ENCODE measurements around the gene TMEM175. TPM values are rescaled to one million over a fixed set of nuclear protein-coding genes. Genes with fewer than 3 reads are reported as not detected.

Gene TMEM175
- total RNA-seq, 1 experiment from 2014 or later = 15.0 TPM

GRCh38 chr4:895596-895995 is 36.7 kb upstream of the TMEM175 start:
- no peak for DNase-seq
- Histone ChIP-seq H3K9me3 (no peaks in the 10 kb centered on the region), H3K27me3 (no peaks in the 10 kb centered on the region), H3K4me3 (no peak overlapping the region), H3K36me3 (no peaks in the 10 kb centered on the region)

GRCh38 chr4:896216-896615 is 36.0 kb upstream of the TMEM175 start:
- DNase-seq = no peak
- Histone ChIP-seq H3K36me3 (no peaks in the 10 kb centered on the region), H3K9me3 (no peaks in the 10 kb centered on the region), H3K27me3 (no peaks in the 10 kb centered on the region), H3K4me3 (no peak overlapping the region)

- Histone ChIP-seq H3K9me3 (no peaks in the 10 kb centered on the region), H3K36me3 (no peaks in the 10 kb centered on the region), H3K27me3 (no peaks in the 10 kb centered on the region), H3K4me3 (no peak overlapping the region)
- no peak for DNase-seq
Measured at GRCh38 chr4:896630-897029, 35.6 kb upstream of the TMEM175 start.

- Histone ChIP-seq H3K9me3 (no peaks in the 10 kb centered on the region), H3K36me3 (no peaks in the 10 kb centered on the region), H3K4me3 (no peak overlapping the region), H3K27me3 (no peaks in the 10 kb centered on the region)
- no peak for DNase-seq
Measured at GRCh38 chr4:898123-898522, 34.1 kb upstream of the TMEM175 start.

GRCh38 chr4:898869-899555 is 33.2 kb upstream of the TMEM175 start:
- Histone ChIP-seq H3K4me3 (no peak overlapping the region), H3K27me3 (no peaks in the 10 kb centered on the region), H3K9me3 (no peaks in the 10 kb centered on the region), H3K36me3 (no peaks in the 10 kb centered on the region)
- DNase-seq = no peak

DNA sequence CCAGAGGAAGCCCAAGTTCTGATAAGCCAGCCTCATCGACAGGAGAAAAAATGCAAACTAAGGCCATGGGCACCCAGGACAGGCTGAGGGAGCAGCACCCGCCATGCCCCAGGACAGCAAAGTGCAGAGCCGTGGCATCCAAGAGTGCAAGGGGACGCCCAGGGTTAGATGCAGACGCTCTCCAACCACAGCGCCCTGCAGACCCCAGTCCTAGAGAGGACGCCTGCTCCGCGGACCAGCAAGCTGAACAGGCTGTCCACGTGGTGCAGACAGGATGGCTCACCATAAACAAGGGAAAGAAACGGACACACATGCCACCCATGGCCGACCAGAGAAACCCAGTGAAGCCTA is 32.7 kb upstream of the TMEM175 start:
- Histone ChIP-seq H3K27me3 (no peaks in the 10 kb centered on the region), H3K9me3 (no peaks in the 10 kb centered on the region), H3K4me3 (no peak overlapping the region), H3K36me3 (no peaks in the 10 kb centered on the region)
- DNase-seq = no peak

GRCh38 chr4:900073-900472 is 32.2 kb upstream of the TMEM175 start:
- no peaks in the 10 kb centered on the region for H3K9me3 ChIP-seq
- no peak for DNase-seq
- H3K36me3 ChIP-seq = no peaks in the 10 kb centered on the region
- no peaks in the 10 kb centered on the region for H3K27me3 ChIP-seq
- no peak overlapping the region for H3K4me3 ChIP-seq

- Histone ChIP-seq H3K9me3 (no peaks in the 10 kb centered on the region), H3K27me3 (no peaks in the 10 kb centered on the region), H3K36me3 (no peaks in the 10 kb centered on the region), H3K4me3 (no peak overlapping the region)
- no peak for DNase-seq
Measured at GRCh38 chr4:900721-901120, 31.5 kb upstream of the TMEM175 start.

DNA sequence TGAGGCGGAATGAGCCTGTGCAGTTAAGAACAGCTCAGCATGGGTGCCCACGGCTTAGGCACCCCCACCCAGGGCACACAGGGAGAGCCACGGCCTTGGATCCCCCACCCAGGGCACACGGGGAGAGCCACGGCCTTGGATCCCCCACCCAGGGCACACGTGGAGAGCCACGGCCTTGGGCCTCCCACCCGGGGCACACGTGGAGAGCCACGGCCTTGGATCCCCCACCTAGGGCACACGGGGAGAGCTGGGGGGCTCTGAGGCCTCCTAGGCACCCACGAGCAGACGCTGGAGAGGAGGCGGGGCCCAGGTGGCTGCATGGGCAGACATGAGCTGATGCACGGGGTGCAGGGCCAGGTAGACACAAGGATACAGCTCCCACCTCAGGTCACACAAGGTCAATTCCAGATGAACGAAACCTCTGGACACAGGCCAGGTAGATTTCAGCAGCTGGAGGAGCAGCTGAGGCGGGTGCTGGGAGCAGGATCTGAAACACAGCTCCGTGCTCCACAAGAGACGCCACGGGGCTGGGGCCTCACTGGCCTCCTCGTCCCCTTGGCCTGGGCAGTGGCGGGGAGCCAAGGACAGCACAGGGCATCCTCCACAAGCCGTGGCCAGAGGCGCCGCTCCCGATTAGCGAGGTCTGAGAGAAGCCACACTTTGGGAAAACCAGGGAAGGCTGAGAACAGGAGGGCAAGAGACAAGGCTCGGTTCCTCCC is 30.9 kb upstream of the TMEM175 start:
- DNase-seq = no peak
- no peak overlapping the region for H3K4me3 ChIP-seq
- no peaks in the 10 kb centered on the region for H3K27me3 ChIP-seq
- H3K36me3 ChIP-seq = no peaks in the 10 kb centered on the region
- no peaks in the 10 kb centered on the region for H3K9me3 ChIP-seq

DNA sequence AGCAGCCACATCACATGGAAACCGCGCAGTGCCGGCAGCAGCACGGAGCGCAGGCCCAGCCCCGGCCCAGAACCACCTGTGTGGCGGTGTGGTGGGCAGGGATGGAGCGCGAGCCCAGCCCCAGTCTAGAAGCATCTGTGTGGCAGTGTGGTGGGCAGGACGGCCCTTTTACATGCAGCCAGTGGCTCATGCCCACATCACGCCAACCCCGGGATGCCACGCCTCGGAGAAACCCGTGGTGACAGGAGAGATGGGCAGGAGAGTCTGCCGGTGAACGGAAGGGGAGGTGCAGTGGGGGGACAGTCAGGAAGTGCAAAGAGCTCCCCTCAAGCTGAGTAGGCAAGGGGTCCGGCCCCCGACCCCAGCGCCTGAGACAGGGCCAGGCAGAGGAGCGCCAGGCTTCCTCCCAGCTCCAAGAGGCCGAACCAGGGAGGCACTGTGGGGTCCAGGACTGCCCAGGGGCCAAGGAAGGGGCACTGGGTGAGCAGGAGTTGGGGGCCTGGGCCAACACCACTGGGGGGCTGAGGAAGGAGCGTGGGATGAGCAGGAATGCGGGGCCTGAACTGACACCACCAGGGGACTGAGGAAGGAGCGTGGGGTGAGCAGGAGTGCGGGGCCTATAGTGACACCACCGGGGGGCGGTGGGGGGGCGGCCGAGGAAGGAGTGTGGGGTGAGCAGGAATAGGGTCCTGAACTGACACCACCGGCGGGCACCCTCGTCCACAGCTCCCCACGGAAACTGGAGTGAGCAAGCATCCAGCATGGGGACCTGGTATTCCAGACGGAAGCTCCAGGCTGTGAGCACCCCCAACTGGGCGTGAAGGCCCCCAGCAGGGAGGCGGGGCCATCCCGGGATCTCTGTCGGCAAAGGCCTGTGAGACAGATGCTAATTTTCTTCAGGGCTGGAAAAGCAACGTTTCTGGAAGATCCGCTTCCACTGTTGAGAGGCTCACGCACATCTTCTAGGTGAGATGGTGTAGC is 28.9 kb upstream of the TMEM175 start:
- DNase-seq = no peak
- Histone ChIP-seq H3K27me3 (no peaks in the 10 kb centered on the region), H3K4me3 (no peak overlapping the region), H3K36me3 (no peaks in the 10 kb centered on the region), H3K9me3 (no peaks in the 10 kb centered on the region)

DNA sequence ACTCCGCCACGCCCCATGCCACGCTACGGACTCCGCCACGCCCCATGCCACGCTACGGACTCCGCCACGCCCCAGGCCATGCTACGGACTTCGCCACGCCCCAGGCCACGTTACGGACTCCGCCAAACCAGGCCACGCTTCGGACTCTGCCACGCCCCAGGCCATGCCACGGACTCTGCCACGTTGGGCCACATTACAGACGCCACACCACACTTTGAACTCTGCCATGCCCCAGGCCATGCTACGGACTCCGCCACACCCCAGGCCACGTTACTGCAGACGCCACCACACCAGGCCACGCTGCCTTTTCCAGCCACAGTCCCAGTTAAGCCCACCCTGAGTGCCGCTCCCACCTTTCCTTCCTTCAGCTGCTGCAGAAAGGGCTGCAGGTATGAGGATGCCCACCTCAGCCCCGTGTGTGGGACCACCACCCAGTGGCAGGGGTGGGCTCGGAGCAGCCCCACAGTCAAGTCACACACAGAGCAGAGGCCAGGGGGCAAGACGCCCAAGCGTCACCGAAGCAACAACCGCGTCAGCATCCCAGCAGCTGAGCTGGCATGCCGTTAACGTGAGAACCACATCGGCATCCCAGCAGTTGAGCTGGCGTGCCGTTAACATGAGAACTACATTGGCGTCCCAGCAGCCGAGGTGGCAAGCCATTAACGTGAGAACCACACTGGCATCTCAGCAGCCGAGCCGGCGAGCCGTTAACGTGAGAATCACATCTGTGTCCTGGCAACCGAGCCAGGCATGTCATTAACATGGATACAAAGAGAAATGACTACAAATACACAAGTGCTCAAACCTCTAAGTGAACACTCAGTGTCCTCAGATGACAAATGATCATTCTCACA is 26.5 kb upstream of the TMEM175 start:
- Histone ChIP-seq H3K27me3 (no peaks in the 10 kb centered on the region), H3K9me3 (no peaks in the 10 kb centered on the region), H3K4me3 (no peak overlapping the region), H3K36me3 (no peaks in the 10 kb centered on the region)
- no peak for DNase-seq

DNA sequence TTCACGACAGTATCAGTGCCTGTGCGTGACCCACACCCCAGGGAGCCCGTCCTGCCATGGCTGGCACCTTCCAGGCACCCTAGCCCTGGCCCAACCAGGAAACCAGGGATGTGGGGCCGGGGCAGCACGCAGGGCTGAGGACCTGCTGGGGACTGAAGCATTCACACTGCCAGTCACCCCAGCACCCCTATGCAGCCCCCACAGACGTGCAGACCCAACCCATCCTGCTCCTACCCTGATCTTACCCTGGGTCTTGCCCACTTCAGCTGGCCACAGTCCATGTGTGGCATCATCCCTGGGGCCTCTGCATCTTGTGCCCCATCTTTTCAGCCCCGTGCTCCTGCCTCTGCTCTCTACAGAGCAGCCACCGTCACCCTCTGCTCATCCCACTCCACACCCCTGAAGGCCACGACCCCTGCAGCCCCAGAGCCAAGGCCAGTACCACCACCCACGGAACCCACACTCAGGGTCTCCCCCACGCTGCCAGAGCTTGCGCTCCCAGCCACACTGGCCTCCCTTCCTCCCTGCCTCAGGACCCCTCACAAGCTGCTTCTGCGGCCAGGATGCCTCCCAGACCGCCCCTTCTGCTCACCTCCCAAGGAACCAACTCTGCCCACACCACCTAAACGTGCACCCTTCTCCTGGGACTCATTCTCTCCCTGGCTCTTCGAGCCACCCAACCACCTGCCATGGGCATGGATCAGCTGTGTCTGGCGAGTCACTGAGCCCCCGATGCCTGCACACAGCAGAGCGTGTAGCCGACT is 25.7 kb upstream of the TMEM175 start:
- Histone ChIP-seq H3K36me3 (no peaks in the 10 kb centered on the region), H3K9me3 (no peaks in the 10 kb centered on the region), H3K4me3 (no peak overlapping the region), H3K27me3 (no peaks in the 10 kb centered on the region)
- no peak for DNase-seq

GRCh38 chr4:907103-907400 is 25.2 kb upstream of the TMEM175 start:
- no peaks in the 10 kb centered on the region for H3K27me3 ChIP-seq
- H3K36me3 ChIP-seq = no peaks in the 10 kb centered on the region
- no peaks in the 10 kb centered on the region for H3K9me3 ChIP-seq
- DNase-seq = no peak
- no peak overlapping the region for H3K4me3 ChIP-seq

DNA sequence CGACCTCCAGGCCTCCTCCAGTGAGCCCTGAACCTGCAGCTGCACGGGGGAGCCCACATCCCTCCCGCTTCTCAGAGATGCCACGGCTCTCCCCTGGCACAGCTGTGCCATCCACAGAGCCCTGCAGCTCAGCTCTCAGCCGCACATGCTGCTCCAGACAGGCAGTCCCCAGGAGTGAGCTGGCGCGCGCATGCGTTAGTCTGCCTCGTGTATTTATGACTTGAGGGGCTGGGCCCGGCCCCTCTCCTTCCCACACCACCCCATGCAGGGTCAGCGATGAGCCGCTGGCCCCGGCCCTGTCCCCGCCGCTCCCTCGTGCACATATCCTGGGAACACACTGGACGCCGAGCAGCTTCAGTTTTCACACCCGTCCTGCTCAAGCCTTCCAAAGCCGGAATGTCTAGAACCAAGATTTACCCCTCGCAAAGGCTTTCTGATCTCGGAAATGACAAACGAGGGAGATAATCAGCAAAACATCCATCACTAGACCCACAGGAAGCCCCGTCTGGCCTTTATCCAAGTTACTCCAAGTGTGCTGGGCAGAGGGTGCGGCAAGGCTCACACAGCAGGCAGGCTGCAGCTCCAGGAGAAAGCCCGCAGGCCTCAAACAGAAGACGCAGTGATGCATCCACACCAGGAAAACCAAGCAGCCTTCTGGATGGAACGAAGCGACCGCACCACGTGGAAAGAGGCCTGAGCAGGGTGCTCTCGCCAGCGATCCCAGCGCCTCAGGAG is 24.4 kb upstream of the TMEM175 start:
- DNase-seq = no peak

DNA sequence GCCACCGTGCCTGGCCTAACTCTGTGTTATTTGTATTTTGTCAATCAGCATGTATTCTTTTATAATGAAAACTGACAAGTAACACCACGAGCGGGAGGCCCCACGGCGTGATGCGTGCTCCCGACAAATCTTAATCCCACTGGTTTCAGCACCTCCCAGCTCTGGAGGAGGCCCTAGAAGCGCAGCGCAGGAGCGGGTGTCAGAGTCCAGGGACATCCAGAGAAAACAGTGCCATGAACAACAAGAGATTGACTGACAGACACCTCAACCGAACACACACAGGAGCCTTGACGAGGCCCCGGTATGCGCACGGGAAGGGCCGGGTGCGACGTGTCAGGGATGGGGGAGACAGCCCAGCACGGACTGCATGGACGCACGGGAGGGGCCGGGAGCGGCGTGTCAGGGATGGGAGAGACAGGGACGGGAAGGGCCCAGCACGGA is 23.1 kb upstream of the TMEM175 start:
- Histone ChIP-seq H3K36me3 (no peaks in the 10 kb centered on the region), H3K27me3 (no peaks in the 10 kb centered on the region), H3K4me3 (no peak overlapping the region), H3K9me3 (no peaks in the 10 kb centered on the region)
- DNase-seq = no peak

More for the DNA sequence above, 24.4 kb upstream of the TMEM175 start:
- Histone ChIP-seq H3K9me3 (no peaks in the 10 kb centered on the region), H3K27me3 (no peaks in the 10 kb centered on the region), H3K36me3 (no peaks in the 10 kb centered on the region), H3K4me3 (no peak overlapping the region)

Measured in MG63 (cell line).